GM12872 (cell line): ENCODE results near the gene GFI1B.

Experiments used
- TF ChIP-seq, protein P1 (sequence below): IDR thresholded peaks from 3 replicates; pipeline ENCODE4 v1.5.1; 2011; ENCODE audit warnings: low read depth, mild to moderate bottlenecking, low read length, moderate library complexity; ENCODE audit not compliant: insufficient read depth

GFI1B gene

DNA sequence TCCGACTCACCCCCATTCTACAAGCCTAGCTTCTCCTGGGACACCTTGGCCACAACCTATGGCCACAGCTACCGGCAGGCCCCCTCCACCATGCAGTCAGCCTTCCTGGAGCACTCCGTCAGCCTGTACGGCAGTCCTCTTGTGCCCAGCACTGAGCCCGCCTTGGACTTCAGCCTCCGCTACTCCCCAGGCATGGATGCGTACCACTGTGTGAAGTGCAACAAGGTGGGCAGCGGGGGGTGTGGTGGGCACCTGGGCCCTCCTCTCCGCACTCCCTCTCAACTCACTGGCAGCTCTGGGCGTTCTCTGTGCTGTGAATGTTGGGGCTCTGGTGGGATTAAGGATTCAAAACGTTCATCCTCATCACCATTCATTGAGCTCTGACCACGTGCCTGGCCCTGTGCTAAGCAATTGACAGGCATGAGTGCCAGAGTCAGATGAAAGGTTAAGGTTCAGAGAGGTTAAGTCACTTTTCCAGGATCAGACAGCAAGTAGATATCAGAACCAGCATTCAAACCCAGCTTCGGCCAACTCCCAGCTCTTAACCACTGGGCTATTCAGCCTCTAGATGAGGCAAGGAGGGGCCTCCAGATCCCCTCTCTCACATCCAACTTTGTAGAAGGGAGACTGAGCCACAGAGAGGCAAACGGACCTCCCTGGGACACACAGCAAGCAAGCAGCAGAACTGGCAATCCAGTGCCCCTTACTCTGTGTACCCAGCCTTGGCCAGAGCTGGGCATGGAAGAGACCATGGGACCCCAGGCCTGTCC, 9.9 kb downstream of the GFI1B start:
- TF ChIP-seq, protein P1, sequence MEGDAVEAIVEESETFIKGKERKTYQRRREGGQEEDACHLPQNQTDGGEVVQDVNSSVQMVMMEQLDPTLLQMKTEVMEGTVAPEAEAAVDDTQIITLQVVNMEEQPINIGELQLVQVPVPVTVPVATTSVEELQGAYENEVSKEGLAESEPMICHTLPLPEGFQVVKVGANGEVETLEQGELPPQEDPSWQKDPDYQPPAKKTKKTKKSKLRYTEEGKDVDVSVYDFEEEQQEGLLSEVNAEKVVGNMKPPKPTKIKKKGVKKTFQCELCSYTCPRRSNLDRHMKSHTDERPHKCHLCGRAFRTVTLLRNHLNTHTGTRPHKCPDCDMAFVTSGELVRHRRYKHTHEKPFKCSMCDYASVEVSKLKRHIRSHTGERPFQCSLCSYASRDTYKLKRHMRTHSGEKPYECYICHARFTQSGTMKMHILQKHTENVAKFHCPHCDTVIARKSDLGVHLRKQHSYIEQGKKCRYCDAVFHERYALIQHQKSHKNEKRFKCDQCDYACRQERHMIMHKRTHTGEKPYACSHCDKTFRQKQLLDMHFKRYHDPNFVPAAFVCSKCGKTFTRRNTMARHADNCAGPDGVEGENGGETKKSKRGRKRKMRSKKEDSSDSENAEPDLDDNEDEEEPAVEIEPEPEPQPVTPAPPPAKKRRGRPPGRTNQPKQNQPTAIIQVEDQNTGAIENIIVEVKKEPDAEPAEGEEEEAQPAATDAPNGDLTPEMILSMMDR: no peak

DNA sequence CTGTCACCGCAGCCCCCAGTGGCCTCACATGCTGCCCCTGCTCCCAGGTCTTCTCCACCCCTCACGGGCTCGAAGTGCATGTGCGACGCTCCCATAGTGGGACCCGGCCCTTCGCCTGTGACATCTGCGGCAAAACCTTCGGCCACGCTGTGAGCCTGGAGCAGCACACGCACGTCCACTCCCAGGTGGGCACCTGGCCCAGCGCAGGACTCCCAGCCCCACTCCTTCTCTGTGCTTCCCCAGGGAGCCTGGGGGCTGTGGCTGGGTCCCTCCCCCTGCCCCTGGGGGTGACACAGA, 10.5 kb downstream of the GFI1B start:
- TF ChIP-seq, protein P1: no peak

DNA sequence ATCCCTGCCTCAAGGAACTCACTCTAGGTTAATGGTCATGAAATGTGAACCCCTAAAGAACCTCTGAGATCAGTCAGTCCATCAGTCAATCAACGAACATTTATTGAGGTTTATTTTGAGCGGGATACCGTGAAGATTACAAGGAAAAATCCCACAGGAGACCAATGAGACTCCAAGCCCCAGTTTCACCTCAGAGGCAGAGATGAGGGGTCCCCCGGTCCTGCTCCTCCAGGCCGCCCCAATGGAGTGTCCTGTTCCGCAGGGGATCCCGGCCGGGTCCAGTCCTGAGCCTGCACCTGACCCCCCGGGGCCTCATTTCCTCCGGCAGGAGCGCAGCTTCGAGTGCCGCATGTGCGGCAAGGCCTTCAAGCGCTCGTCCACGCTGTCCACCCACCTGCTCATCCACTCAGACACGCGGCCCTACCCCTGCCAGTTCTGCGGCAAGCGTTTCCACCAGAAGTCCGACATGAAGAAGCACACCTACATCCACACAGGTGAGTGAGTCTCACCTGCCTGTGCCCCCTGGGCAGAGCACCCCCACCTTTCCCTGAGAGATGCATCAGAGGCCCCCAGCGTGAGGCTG, 11.0 kb downstream of the GFI1B start:
- TF ChIP-seq, protein P1: no peak

DNA sequence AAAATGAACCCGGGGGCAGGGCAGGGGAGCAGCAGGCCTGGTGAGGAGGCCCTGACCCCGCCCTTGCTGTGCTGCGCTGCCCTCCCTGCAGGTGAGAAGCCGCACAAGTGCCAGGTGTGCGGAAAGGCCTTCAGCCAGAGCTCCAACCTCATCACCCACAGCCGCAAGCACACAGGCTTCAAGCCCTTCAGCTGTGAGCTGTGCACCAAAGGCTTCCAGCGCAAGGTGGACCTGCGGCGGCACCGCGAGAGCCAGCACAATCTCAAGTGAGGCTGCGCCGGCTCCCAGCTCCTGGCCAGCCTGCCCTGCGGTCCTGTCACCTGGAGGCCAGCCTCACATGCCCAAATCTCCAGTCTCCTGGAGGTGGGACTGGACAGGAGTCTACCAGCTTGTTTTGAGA, 12.3 kb downstream of the GFI1B start:
- TF ChIP-seq, protein P1: no peak

DNA sequence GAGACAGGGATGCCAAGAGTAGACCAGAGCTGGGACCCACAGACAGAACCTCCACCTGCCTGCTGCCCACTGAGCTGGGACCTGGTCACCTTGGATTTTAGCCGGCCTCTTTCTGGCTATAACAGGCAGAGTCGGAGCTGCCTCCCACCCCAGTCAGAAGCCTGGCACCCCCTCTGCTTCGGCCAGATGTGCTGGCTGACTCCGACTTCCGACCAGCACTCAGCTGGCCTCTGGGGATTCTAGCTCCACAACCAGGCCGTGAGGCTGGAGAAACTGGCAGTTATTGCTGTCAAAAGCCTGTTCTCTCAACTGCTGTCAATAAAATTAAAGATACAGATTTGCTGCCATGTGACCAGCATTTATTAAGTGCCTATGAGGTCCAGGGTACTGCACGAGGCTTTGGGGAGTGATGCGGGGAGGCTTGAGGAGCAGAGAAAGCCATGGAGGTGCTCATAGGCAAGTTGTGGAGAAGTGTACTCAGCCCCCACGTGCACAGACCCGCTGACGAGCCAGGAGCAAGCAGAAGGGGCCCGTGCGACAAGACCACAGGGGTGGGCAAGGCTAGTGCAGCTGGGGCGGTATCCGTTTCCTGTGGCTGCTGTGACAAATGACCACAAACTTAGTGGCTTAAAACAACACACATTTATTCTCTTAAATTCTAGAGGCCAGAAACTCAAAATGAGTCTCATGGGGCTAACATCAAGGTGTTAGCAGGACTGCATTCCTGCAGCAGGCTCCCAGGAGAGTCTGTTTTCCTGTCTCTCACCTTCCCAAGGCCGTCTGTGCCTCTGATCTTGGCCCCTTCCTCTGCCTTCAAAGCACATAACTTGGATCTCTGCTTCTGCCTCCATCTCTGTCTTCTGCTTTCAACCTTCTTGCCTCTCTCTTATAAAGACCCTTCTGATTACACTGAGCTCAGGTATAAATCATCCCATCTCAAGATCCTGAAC, 13.1 kb downstream of the GFI1B start:
- TF ChIP-seq, protein P1: no peak

DNA sequence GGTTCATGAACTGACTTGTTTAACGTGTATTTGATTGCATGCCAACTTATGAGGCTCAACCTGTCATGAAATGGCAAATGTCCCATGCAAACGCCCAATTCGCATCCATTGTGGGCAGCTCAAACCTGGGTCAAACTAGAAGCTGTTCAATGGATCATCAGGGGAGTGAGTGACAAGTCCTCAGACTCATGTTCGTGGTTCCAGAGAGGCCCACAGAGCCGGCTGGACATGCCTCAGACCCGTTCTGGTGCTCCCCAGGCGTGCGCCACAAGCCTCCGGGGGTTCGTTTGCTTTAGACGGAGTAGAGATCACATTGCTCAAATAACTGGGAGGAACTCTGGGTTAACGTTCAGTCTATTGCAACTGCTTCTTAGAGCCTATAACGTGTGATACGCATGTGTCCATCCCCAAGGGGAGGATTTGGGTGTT, 15.0 kb downstream of the GFI1B start:
- TF ChIP-seq, protein P1: no peak

DNA sequence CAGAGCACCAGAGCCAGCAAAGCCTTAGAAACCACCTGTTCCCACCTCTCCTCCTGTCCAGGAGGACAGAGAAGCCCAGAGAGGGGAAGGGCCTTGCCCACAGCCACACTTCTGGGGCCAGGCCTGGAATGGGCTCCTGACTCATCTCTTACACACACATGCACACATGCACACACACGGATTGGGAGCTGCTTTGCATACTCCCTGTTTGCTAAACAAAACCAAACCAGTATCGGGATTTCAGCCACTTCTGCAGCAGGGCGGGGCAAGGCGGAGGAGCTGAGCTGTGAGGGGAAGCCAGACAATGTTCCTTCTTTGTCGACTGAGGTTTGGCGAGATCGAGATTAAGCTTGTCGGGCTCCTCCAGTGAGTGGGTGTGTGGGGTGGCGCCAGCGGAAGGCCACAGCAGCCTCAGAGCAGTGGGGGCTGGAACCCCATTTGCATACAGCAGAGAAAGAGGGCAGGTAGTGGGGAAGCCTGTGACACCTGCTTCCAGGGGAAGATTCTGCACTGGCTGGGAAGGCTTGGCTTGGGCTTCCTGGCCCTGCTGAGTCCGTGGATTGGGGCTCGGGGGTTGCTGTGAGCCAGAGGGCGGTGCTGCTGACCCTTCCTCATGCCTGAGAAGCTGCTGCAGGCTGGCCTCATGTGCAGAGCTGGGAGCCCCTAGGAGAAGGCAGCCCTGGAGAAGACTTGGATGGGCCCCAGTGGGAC, 16.1 kb downstream of the GFI1B start:
- TF ChIP-seq, protein P1: no peak
